HepG2 (cell line): Measurements from ENCODE around the gene WNT3. TPM values are rescaled to one million over a fixed set of nuclear protein-coding genes. Genes with fewer than 3 reads are reported as not detected.

Experiments
- CBX2 ChIP-seq, 2 experiments: fragments of 200-600 bp in 1 of 2; sonication (generic); formaldehyde crosslinking in 1 of 2; IDR thresholded peaks; 2 replicates each; pipeline versions ENCODE4 v1.7.0 to v1.8.1; 2018 to 2022; ENCODE audit warnings: low read depth in 2 of 2, low read length in 1 of 2, mild to moderate bottlenecking in 1 of 2, missing genetic modification reagents in 1 of 2
- CHCHD3 ChIP-seq: sonication (generic); formaldehyde crosslinking; IDR thresholded peaks from 2 replicates; pipeline ENCODE4 v1.8.0; 2022; ENCODE audit warnings: mild to moderate bottlenecking, missing genetic modification reagents, moderate library complexity
- CREB1 ChIP-seq, 2 experiments: fragments of 450-650 bp in 1 of 2; IDR thresholded peaks; 2 replicates each; pipeline ENCODE4 v1.6.1; 2016 to 2017; ENCODE audit warnings: control low read depth in 1 of 2, mild to moderate bottlenecking in 1 of 2, missing compliant biosample characterization in 1 of 2, missing genetic modification characterization in 1 of 2
- EZH2 ChIP-seq: conservative IDR thresholded peaks from 2 replicates; pipeline ENCODE4 v1.6.1; 2012; ENCODE audit warnings: mild to moderate bottlenecking, low read depth, low read length, moderate library complexity
- GPN1 ChIP-seq: sonication (generic); formaldehyde crosslinking; IDR thresholded peaks from 2 replicates; pipeline ENCODE4 v1.5.1; 2020; ENCODE audit warnings: missing genetic modification reagents, borderline replicate concordance
- HDAC6 ChIP-seq: fragments of 200-600 bp; sonication (generic); IDR thresholded peaks from 2 replicates; pipeline ENCODE4 v1.7.0; 2017; ENCODE audit warnings: mild to moderate bottlenecking, antibody characterized with exemption, low read length, low read depth
- HNRNPK ChIP-seq: fragments of 200-400 bp; formaldehyde crosslinking; IDR thresholded peaks from 2 replicates; pipeline ENCODE4 v1.6.1; 2018; ENCODE audit warnings: low read length, low read depth, moderate library complexity, mild to moderate bottlenecking; ENCODE audit not compliant: poor library complexity, severe bottlenecking
- IRX3 ChIP-seq: sonication (generic); formaldehyde crosslinking; IDR thresholded peaks from 2 replicates; pipeline ENCODE4 v1.8.1; 2023; ENCODE audit warnings: mild to moderate bottlenecking, low read depth, missing genetic modification reagents, borderline replicate concordance
- KAT2B ChIP-seq: fragments of 150-350 bp; IDR thresholded peaks from 2 replicates; pipeline ENCODE4 v1.6.1; 2014; ENCODE audit warnings: low read depth, low read length, borderline replicate concordance
- KMT2B ChIP-seq: IDR thresholded peaks from 2 replicates; pipeline ENCODE4 v1.6.1; 2016; ENCODE audit warnings: missing genetic modification reagents, missing compliant biosample characterization
- PHF5A ChIP-seq: IDR thresholded peaks from one replicate; pipeline ENCODE4 v1.6.1; 2018; ENCODE audit warnings: low read depth, missing genetic modification reagents; ENCODE audit not compliant: unreplicated experiment
- RXRA ChIP-seq: sonication (generic); formaldehyde crosslinking; IDR thresholded peaks from 2 replicates; pipeline ENCODE4 v1.5.1; 2020; ENCODE audit warnings: missing genetic modification reagents
- SATB2 ChIP-seq: sonication (generic); formaldehyde crosslinking; IDR thresholded peaks from 2 replicates; pipeline ENCODE4 v1.5.0; 2020; ENCODE audit warnings: missing genetic modification reagents
- SMC3 ChIP-seq: IDR thresholded peaks from 2 replicates; pipeline ENCODE4 v1.6.1; 2011; ENCODE audit warnings: low read length, improper control_type of control experiment
- XBP1 ChIP-seq: sonication (generic); formaldehyde crosslinking; IDR thresholded peaks from 2 replicates; pipeline ENCODE4 v1.5.0; 2020; ENCODE audit warnings: missing genetic modification reagents
- ZBTB20 ChIP-seq: sonication (generic); formaldehyde crosslinking; IDR thresholded peaks from 2 replicates; pipeline ENCODE4 v1.8.1; 2023; ENCODE audit warnings: missing genetic modification reagents, low read depth, mild to moderate bottlenecking, borderline replicate concordance
- ZC3H13 ChIP-seq: sonication (generic); formaldehyde crosslinking; IDR thresholded peaks from 2 replicates; pipeline ENCODE4 v1.8.1; 2023; ENCODE audit warnings: mild to moderate bottlenecking, missing genetic modification reagents, moderate library complexity
- ZFP41 ChIP-seq: sonication (generic); formaldehyde crosslinking; IDR thresholded peaks from 2 replicates; pipeline ENCODE4 v1.4.0; 2020; ENCODE audit warnings: mild to moderate bottlenecking, missing genetic modification reagents, borderline replicate concordance
- ZFYVE20 ChIP-seq: sonication (generic); formaldehyde crosslinking; IDR thresholded peaks from 2 replicates; pipeline ENCODE4 v1.8.0; 2023; ENCODE audit warnings: low read depth, mild to moderate bottlenecking, moderate library complexity, missing genetic modification reagents, borderline replicate concordance
- ZMYM4 ChIP-seq: sonication (generic); formaldehyde crosslinking; IDR thresholded peaks from 2 replicates; pipeline ENCODE4 v1.8.1; 2023; ENCODE audit warnings: mild to moderate bottlenecking, missing genetic modification reagents
- ZNF251 ChIP-seq: sonication (generic); formaldehyde crosslinking; IDR thresholded peaks from 2 replicates; pipeline ENCODE4 v1.9.0; 2021; ENCODE audit warnings: mild to moderate bottlenecking, missing genetic modification reagents
- ZNF547 ChIP-seq: sonication (generic); formaldehyde crosslinking; IDR thresholded peaks from 2 replicates; pipeline ENCODE4 v1.5.1; 2020; ENCODE audit warnings: mild to moderate bottlenecking, missing genetic modification reagents
- ZNF7 ChIP-seq: IDR thresholded peaks from 2 replicates; pipeline ENCODE4 v1.6.1; 2016; ENCODE audit warnings: missing biosample characterization, missing genetic modification reagents
- ZNF703 ChIP-seq: sonication (generic); formaldehyde crosslinking; IDR thresholded peaks from 2 replicates; pipeline ENCODE4 v1.5.1; 2020; ENCODE audit warnings: missing genetic modification reagents, mild to moderate bottlenecking, moderate library complexity, borderline replicate concordance
- polyA plus RNA-seq, 8 experiments: library from polyadenylated mRNA; depleted of rRNA in 3 of 8; stranded (reverse) in 7 of 8; unstranded in 1 of 8; fragments of >200 nt; fragmentation: Illumina TruSeq in 4 of 8; extraction: Trizol in 4 of 8; gene quantifications; 2 replicates each; pipeline versions ENCODE4 v1.2.1 to v1.2.3, GENCODE V29; 2011 to 2016; ENCODE audit warnings: low read depth in 4 of 8, missing spikeins in 1 of 8, mixed read lengths in 1 of 8; ENCODE audit not compliant: insufficient read depth in 1 of 8
- total RNA-seq, 5 experiments: library from RNA; depleted of rRNA; stranded (reverse); fragments of >200 nt; fragmentation: Illumina TruSeq; extraction: Trizol; gene quantifications; 2 replicates each; pipeline ENCODE4 v1.2.3, GENCODE V29; 2016; ENCODE audit warnings: low read depth in 1 of 5
- TF ChIP-seq, protein P1 (sequence below): sonication (generic); formaldehyde crosslinking; conservative IDR thresholded peaks from 2 replicates; pipeline ENCODE4 v1.5.0; 2020; ENCODE audit warnings: missing genetic modification reagents
- TF ChIP-seq, protein P2 (sequence below): IDR thresholded peaks from 2 replicates; pipeline ENCODE4 v1.6.1; 2016; ENCODE audit warnings: mild to moderate bottlenecking
- TF ChIP-seq, protein P3 (sequence below): sonication (generic); formaldehyde crosslinking; IDR thresholded peaks from 2 replicates; pipeline ENCODE4 v1.4.0; 2020; ENCODE audit warnings: mild to moderate bottlenecking, missing genetic modification reagents
- TF ChIP-seq, protein P4 (sequence below): sonication (generic); formaldehyde crosslinking; IDR thresholded peaks from 2 replicates; pipeline ENCODE4 v1.4.0; 2020; ENCODE audit warnings: missing genetic modification reagents

The WNT3 gene
- total and polyA plus RNA-seq, 2 of the 13 experiments (the other 11 are each of a cell fraction or from before 2014, with no cell fraction given), result 8.5 to 10.3 TPM

DNA sequence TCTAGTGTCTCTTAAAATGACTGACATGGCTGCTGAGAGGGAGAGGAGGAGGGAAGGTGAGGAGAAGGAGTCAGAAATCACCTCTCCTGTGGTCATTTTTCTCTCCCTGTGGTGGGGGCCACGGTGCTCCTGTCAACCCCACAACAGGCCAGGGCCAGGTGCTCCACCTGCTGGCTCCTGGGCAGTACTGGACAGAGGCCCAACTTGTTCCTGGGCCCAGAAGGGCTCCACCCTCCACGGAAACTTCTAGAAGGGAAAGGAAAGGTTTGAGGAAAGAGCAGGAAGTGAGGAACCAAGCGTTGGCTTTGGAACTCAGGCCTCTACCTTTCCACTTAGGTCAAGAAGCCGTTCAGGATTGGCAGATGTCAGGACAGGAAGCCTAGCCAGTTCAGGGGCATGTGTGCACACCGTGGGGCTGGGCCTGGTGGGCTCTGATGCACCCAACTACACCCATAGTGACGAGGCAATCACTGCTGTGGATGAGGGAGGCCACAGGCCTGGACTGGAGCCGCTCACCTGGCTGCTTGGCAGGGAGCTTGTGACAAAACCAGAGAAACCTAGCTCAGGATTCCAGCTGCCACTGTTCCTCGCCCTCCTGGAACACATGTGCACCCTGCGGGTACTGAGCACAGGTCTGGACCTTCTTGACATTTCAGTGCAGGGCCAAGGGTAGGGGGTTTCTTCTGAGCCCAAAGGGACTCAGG lies 36.1 kb downstream of the WNT3 start (continued):
- TF ChIP-seq ZNF251 (CRISPR knock-in tag), result no peak
- no peak for TF ChIP-seq EZH2
- peak; percentile 34; the same call in 1 of the 2 replicates for TF ChIP-seq RXRA
- no peak for TF ChIP-seq ZFP41 (CRISPR knock-in tag)
- TF ChIP-seq CBX2 (IDR thresholded peaks at IDR 0.05; ENCODE audit: low read depth, low read length), result no peak
- TF ChIP-seq CBX2 (CRISPR knock-in tag; IDR thresholded peaks at IDR 0.05; ENCODE audit: low read depth), result no peak
- no peak for TF ChIP-seq HNRNPK
- no peak for TF ChIP-seq ZC3H13 (CRISPR knock-in tag)
- no peak for TF ChIP-seq HDAC6
- TF ChIP-seq CHCHD3 (CRISPR knock-in tag), result no peak
- no peak for TF ChIP-seq PHF5A
- TF ChIP-seq XBP1 (CRISPR knock-in tag), result no peak
- no peak for TF ChIP-seq GPN1 (CRISPR knock-in tag)
- TF ChIP-seq CREB1 (IDR thresholded peaks at IDR 0.05), result no peak
- TF ChIP-seq CREB1 (CRISPR knock-in tag; IDR thresholded peaks at IDR 0.05), result no peak
- TF ChIP-seq, protein P1, sequence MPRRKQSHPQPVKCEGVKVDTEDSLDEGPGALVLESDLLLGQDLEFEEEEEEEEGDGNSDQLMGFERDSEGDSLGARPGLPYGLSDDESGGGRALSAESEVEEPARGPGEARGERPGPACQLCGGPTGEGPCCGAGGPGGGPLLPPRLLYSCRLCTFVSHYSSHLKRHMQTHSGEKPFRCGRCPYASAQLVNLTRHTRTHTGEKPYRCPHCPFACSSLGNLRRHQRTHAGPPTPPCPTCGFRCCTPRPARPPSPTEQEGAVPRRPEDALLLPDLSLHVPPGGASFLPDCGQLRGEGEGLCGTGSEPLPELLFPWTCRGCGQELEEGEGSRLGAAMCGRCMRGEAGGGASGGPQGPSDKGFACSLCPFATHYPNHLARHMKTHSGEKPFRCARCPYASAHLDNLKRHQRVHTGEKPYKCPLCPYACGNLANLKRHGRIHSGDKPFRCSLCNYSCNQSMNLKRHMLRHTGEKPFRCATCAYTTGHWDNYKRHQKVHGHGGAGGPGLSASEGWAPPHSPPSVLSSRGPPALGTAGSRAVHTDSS (CRISPR knock-in tag), result no peak
- TF ChIP-seq, protein P2, sequence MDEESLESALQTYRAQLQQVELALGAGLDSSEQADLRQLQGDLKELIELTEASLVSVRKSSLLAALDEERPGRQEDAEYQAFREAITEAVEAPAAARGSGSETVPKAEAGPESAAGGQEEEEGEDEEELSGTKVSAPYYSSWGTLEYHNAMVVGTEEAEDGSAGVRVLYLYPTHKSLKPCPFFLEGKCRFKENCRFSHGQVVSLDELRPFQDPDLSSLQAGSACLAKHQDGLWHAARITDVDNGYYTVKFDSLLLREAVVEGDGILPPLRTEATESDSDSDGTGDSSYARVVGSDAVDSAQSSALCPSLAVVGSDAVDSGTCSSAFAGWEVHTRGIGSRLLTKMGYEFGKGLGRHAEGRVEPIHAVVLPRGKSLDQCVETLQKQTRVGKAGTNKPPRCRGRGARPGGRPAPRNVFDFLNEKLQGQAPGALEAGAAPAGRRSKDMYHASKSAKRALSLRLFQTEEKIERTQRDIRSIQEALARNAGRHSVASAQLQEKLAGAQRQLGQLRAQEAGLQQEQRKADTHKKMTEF (CRISPR knock-in tag), result peak; percentile 39; the same call in 1 of the 2 replicates
- TF ChIP-seq SMC3, result peak; percentile 81
- TF ChIP-seq SATB2 (CRISPR knock-in tag), result no peak
- TF ChIP-seq KAT2B, result no peak
- TF ChIP-seq ZMYM4 (CRISPR knock-in tag), result peak; percentile 40; the same call in 1 of the 2 replicates
- TF ChIP-seq IRX3 (CRISPR knock-in tag), result no peak
- TF ChIP-seq ZFYVE20 (CRISPR knock-in tag), result no peak
- TF ChIP-seq ZNF703 (CRISPR knock-in tag), result no peak
- no peak for TF ChIP-seq ZBTB20 (CRISPR knock-in tag)
- no peak for TF ChIP-seq ZNF547 (CRISPR knock-in tag)
- no peak for TF ChIP-seq ZNF7
- TF ChIP-seq KMT2B, result no peak
- TF ChIP-seq, protein P3, sequence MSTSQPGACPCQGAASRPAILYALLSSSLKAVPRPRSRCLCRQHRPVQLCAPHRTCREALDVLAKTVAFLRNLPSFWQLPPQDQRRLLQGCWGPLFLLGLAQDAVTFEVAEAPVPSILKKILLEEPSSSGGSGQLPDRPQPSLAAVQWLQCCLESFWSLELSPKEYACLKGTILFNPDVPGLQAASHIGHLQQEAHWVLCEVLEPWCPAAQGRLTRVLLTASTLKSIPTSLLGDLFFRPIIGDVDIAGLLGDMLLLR (CRISPR knock-in tag), result no peak
- TF ChIP-seq, protein P4, sequence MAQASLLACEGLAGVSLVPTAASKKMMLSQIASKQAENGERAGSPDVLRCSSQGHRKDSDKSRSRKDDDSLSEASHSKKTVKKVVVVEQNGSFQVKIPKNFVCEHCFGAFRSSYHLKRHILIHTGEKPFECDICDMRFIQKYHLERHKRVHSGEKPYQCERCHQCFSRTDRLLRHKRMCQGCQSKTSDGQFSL (CRISPR knock-in tag), result no peak
